OCI-LY3 (cell line): ENCODE results near the gene EXOC4.

ENCODE experiments used
- CTCF ChIP-seq: fragments of 200-600, 300-600 bp; sonication (generic); IDR thresholded peaks from 2 replicates; pipeline ENCODE4 v1.5.1; 2014; ENCODE audit warnings: antibody characterized with exemption, low read length, low read depth
- EZH2phosphoT487 ChIP-seq: fragments of 200-600 bp; shearing (Covaris generic); IDR thresholded peaks from 2 replicates; pipeline ENCODE4 v1.6.1; 2018; ENCODE audit warnings: antibody characterized with exemption, mixed run types, low read depth

GRCh38 chr7:133372337-133372736 is 119.5 kb downstream of the EXOC4 start:
- TF ChIP-seq CTCF (no peak), EZH2phosphoT487 (no peak)
